Panc1 (cell line): ENCODE measurements around the gene MRNIP. TPM values are rescaled to one million over a fixed set of nuclear protein-coding genes. Genes with fewer than 3 reads are reported as not detected.

Source experiments
- ATAC-seq: fragments of 200-7000 bp; cut with Tn5 transposase; 2 replicates; pipeline ENCODE4 v1.9.1; 2020; ENCODE audit warnings: mild to moderate bottlenecking, moderate library complexity
- BruUV-seq: library from RNA; stranded (reverse); fragments of 400-500 nt; replicated peaks from 2 replicates; lab custom pipeline; 2021; lab: Mats Ljungman, UMichigan
- CTCF ChIA-PET: fragments of 300-600 bp; sonication (Branson Sonifier 250); formaldehyde crosslinking; loops from one replicate; lab custom pipeline; 2022; ENCODE audit warnings: antibody characterized with exemption; lab: Charles Lee
- POLR2A ChIA-PET: fragments of 300-600 bp; sonication (Branson Sonifier 250); formaldehyde crosslinking; loops from one replicate; lab custom pipeline; 2022; ENCODE audit warnings: antibody characterized with exemption; lab: Charles Lee
- DNase-seq: peaks from one replicate; pipeline ENCODE4 v3.0.0-alpha.2; 2010; ENCODE audit warnings: low read depth, low spot score
- H3K27ac ChIP-seq: 2 replicates; pipeline ENCODE4 v1.5.1; 2011; ENCODE audit warnings: mild to moderate bottlenecking, low read length, inconsistent platforms
- H3K27me3 ChIP-seq: fragments of 200-500 bp; sonication (Bioruptor generic); 2 replicates; pipeline ENCODE4 v1.6.0; 2014; ENCODE audit warnings: low read length, inconsistent platforms; ENCODE audit not compliant: control insufficient read depth, insufficient read depth
- H3K36me3 ChIP-seq: fragments of 200-500 bp; sonication (Bioruptor generic); 2 replicates; pipeline ENCODE4 v1.5.1; 2014; ENCODE audit warnings: inconsistent platforms, mild to moderate bottlenecking, low read length, moderate library complexity; ENCODE audit not compliant: control insufficient read depth, insufficient read depth
- H3K4me1 ChIP-seq: 2 replicates; pipeline ENCODE4 v1.5.1; 2011; ENCODE audit warnings: inconsistent platforms, mild to moderate bottlenecking, low read length, moderate library complexity; ENCODE audit not compliant: control insufficient read depth, insufficient read depth
- H3K4me3 ChIP-seq, 2 experiments: 2 replicates each; pipeline ENCODE4 v1.5.1; 2011 to 2012; ENCODE audit warnings: low read depth in 2 of 2, low read length in 2 of 2, mild to moderate bottlenecking in 2 of 2, inconsistent platforms in 1 of 2, moderate library complexity in 1 of 2
- H3K9me3 ChIP-seq: fragments of 200-500 bp; sonication (Bioruptor generic); 2 replicates; pipeline ENCODE4 v1.5.1; 2014; ENCODE audit warnings: low read depth, mild to moderate bottlenecking, inconsistent platforms, low read length, moderate library complexity; ENCODE audit not compliant: control insufficient read depth, insufficient read depth
- CTCF ChIP-seq: fragments of 450-650 bp; IDR thresholded peaks from 2 replicates; pipeline ENCODE4 v1.5.1; 2017; ENCODE audit warnings: mild to moderate bottlenecking
- POLR2AphosphoS5 ChIP-seq: IDR thresholded peaks from 2 replicates; pipeline ENCODE4 v1.6.1; 2012; ENCODE audit warnings: mild to moderate bottlenecking, low read depth, low read length, moderate library complexity
- REST ChIP-seq, 2 experiments: IDR thresholded peaks; 2 replicates each; pipeline ENCODE4 v1.6.1; 2011 to 2012; ENCODE audit warnings: low read depth in 2 of 2, control low read depth in 1 of 2, low read length in 1 of 2, mild to moderate bottlenecking in 1 of 2, moderate library complexity in 1 of 2; ENCODE audit not compliant: insufficient read depth in 1 of 2
- SIN3A ChIP-seq: IDR thresholded peaks from 2 replicates; pipeline ENCODE4 v1.6.1; 2012; ENCODE audit warnings: low read depth, mild to moderate bottlenecking, low read length, moderate library complexity, borderline replicate concordance; ENCODE audit not compliant: insufficient read depth
- TCF7L2 ChIP-seq: IDR thresholded peaks from 2 replicates; pipeline ENCODE4 v1.6.1; 2011; ENCODE audit warnings: mild to moderate bottlenecking, low read depth, low read length, inconsistent platforms
- in situ Hi-C: cut with HindIII; loops from 2 replicates; pipeline ENCODE4 v1.10.0; 2016; ENCODE audit warnings: low sequenced_read_pairs, low pct_unique_long_range_greater_than_20kb
- intact Hi-C: fragments of 100-400 bp; cut with micrococcal nuclease; formaldehyde crosslinking; loops from one replicate; pipeline ENCODE4 v1.10.0; 2022; ENCODE audit not compliant: unreplicated experiment
- total RNA-seq: library from RNA; stranded (reverse); gene quantifications from one replicate; pipeline ENCODE4 v1.2.1, GENCODE V29; 2021; ENCODE audit not compliant: unreplicated experiment

Gene MRNIP
- total RNA-seq, 1 experiment from 2014 or later: 33.0 TPM

GRCh38 chr5:179869101-179869500, 10.5 kb upstream of the MRNIP start:
- Histone ChIP-seq H3K4me1 (no peaks in the 10 kb centered on the region), H3K9me3 (no peaks in the 10 kb centered on the region), H3K4me3 (no peak overlapping the region), H3K27ac (no peak overlapping the region), H3K27me3 (no peaks in the 10 kb centered on the region), H3K36me3 (peaks cover 6% of the 10 kb centered on the region; the same call in 1 of the 2 replicates)
- ChIA-PET CTCF (no interaction called here), POLR2A (no interaction called here)
- TF ChIP-seq REST (IDR thresholded peaks at IDR 0.05; ENCODE audit: insufficient read depth in 1 of 2, low read depth in 2 of 2, low read length in 1 of 2) (no peak), POLR2AphosphoS5 (no peak), CTCF (no peak), SIN3A (no peak), TCF7L2 (no peak)
- no TSS peak for BruUV-seq
- intact Hi-C loops: no loop called here
- ATAC-seq (no peak), DNase-seq (no peak)
- in situ Hi-C loops: no loop called here

- intact Hi-C loops: no loop called here
- Histone ChIP-seq H3K27me3 (no peaks in the 10 kb centered on the region), H3K4me3 (no peak overlapping the region), H3K27ac (no peak overlapping the region), H3K36me3 (peaks cover 6% of the 10 kb centered on the region; the same call in 1 of the 2 replicates), H3K9me3 (no peaks in the 10 kb centered on the region), H3K4me1 (no peaks in the 10 kb centered on the region)
- POLR2A ChIA-PET: no interaction called here
- ATAC-seq (no peak), DNase-seq (no peak)
- no TSS peak for BruUV-seq
- in situ Hi-C loops: no loop called here
- CTCF ChIA-PET: interaction anchor here (0.6 kb wide), 1 partner anchor 130 kb away, joined by 4 read pairs; no protein-coding TSS in a partner anchor
- TF ChIP-seq REST (IDR thresholded peaks at IDR 0.05; ENCODE audit: insufficient read depth in 1 of 2, low read depth in 2 of 2, low read length in 1 of 2) (no peak), TCF7L2 (no peak), POLR2AphosphoS5 (no peak), CTCF (no peak), SIN3A (no peak)
Measured at GRCh38 chr5:179868541-179868940, 9.9 kb upstream of the MRNIP start.
